ENCODE measurements around the gene USPL1.

DNA sequence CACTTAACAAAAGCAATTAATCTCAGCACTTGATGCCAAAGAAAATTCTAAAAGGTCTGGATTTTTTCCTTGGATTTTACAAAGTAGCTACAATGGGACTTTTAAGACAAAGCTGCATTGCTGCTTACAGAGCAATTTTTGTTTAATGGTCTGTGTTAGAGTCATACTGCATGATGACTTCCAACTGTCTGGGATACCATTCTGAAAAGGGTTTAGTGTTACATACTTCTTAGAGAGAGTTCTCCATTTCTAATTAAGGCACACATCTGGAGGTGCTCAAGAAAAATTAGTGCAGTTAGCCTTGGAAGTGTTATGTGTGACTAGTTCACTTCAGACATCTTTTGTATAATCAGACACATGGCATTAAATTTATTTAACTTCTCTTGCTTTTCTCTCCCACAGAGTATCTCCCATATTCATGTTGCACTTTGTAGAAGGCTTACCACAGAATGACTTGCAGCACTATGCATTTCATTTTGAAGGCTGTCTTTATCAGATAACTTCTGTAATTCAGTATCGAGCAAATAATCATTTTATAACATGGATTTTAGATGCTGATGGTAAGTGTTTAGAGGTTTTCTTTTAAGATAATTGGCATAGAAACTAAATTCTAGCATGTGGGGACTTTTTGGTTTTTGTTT is 35.1 kb downstream of the USPL1 start:
- no peak for TF ChIP-seq CTCF (IDR thresholded peaks at IDR 0.05)
- TF ChIP-seq POLR2A (IDR thresholded peaks at IDR 0.05), result no peak
